Measurements from ENCODE around the gene GSTCD.

The GSTCD gene

GRCh38 chr4:105895583-105896460 lies 187.2 kb downstream of the GSTCD start:
- FAIRE-seq: no peak

DNA sequence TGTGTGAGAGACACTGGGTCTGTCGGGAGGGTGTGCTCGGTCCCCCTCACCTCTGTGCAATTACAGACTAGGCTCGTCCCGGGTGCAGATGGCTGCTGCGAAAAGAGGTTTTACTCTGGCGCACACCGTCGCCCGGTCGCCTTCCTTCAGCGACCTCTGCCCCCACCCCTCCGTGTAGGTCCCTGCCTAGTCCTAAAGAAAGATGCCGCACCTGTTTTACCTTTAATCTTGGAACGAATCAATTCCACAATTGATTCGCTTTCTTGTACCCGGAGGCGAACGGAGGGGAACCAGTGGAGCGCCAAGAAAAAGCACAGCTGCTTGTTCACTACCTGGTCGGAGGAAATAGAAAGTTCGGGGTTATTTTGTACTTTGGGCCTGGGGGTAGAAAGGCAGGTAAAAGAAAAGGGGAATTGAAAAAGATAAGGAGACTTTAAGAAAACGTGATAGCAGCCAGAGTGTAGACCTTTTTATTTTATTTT lies 187.9 kb downstream of the GSTCD start:
- no peak for FAIRE-seq
